AG04449 (cell line): ENCODE results near the gene HNF1A.

Experiments
- CTCF ChIA-PET: fragments of 350-600 bp; formaldehyde crosslinking; extraction: SDS; loops from one replicate; lab custom pipeline; 2021; ENCODE audit warnings: antibody characterized with exemption; lab: Yijun Ruan, JAX
- POLR2A ChIA-PET: fragments of 400-600, 350-600 bp; formaldehyde crosslinking; extraction: SDS; loops from one replicate; lab custom pipeline; 2020; ENCODE audit warnings: antibody characterized with exemption, inconsistent platforms; lab: Yijun Ruan, JAX
- DNase-seq: peaks from one replicate; pipeline ENCODE4 v3.0.0-alpha.2; 2010; ENCODE audit warnings: low read depth, low spot score
- H3K4me3 ChIP-seq: 2 replicates; pipeline ENCODE4 v1.5.1; 2011; ENCODE audit warnings: low read depth, mild to moderate bottlenecking, control low read depth, low read length
- TF ChIP-seq, protein P1 (sequence below): IDR thresholded peaks from one replicate; pipeline ENCODE4 v1.5.1; 2011; ENCODE audit warnings: mild to moderate bottlenecking, moderate library complexity, low read length, control low read depth, inconsistent platforms; ENCODE audit not compliant: insufficient read depth; ENCODE audit errors: missing control alignments

Gene HNF1A

GRCh38 chr12:120989687-120990086 lies 11.3 kb downstream of the HNF1A start:
- POLR2A ChIA-PET, result no interaction called here
- CTCF ChIA-PET, result interaction anchor here (0.9 to 1.0 kb wide), 2 partner anchors 10 to 106 kb away, joined by 3 to 4 read pairs; no protein-coding TSS in a partner anchor
- no peak for DNase-seq
- no peak overlapping the region for H3K4me3 ChIP-seq
- TF ChIP-seq, protein P1, sequence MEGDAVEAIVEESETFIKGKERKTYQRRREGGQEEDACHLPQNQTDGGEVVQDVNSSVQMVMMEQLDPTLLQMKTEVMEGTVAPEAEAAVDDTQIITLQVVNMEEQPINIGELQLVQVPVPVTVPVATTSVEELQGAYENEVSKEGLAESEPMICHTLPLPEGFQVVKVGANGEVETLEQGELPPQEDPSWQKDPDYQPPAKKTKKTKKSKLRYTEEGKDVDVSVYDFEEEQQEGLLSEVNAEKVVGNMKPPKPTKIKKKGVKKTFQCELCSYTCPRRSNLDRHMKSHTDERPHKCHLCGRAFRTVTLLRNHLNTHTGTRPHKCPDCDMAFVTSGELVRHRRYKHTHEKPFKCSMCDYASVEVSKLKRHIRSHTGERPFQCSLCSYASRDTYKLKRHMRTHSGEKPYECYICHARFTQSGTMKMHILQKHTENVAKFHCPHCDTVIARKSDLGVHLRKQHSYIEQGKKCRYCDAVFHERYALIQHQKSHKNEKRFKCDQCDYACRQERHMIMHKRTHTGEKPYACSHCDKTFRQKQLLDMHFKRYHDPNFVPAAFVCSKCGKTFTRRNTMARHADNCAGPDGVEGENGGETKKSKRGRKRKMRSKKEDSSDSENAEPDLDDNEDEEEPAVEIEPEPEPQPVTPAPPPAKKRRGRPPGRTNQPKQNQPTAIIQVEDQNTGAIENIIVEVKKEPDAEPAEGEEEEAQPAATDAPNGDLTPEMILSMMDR, result no peak

DNA sequence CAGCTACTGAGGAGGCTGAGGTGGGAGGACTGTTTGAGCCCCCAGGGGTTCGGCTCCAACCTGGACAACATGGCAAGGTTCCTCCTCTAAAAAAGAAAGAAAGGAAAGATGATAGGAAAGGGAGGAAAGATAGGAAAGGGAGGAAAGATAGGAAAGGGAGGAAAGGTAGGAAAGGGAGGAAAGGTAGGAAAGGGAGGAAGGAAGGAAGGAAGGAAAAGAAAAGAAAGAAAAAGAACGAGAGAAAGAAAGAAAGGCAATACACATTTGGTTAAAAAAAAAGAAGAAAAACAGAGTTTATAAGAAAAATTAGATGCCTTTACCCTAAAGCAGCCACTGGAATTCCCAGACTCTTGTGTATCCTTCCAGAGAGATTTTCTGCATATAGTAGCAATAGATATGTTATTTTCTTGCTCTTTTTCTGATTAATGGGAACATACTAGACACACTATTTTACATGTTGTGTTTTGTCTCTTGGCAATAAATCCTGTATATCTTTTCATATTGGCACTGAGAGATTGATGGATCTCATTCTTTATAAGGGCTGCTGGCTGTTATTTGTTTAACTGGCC lies 12.2 kb downstream of the HNF1A start:
- TF ChIP-seq, protein P1, result no peak
- DNase-seq, result no peak
- ChIA-PET POLR2A (no interaction called here), CTCF (interaction anchor here (0.9 to 1.0 kb wide), 2 partner anchors 11 to 106 kb away, joined by 3 to 4 read pairs; no protein-coding TSS in a partner anchor)
- H3K4me3 ChIP-seq, result no peak overlapping the region

- DNase-seq, result no peak
- ChIA-PET POLR2A (no interaction called here), CTCF (interaction anchor here (0.7 to 2.6 kb wide), 5 partner anchors 19 to 345 kb away, joined by 3 to 16 read pairs (median 3); no protein-coding TSS in a partner anchor)
- TF ChIP-seq, protein P1, result no peak
- no peak overlapping the region for H3K4me3 ChIP-seq
Observed at GRCh38 chr12:120991965-120992364, 13.6 kb downstream of the HNF1A start.

GRCh38 chr12:120992989-120993388 lies 14.6 kb downstream of the HNF1A start:
- ChIA-PET POLR2A (no interaction called here), CTCF (interaction anchor here (0.8 to 2.6 kb wide), 3 partner anchors 12 to 20 kb away, joined by 3 to 16 read pairs (median 4); no protein-coding TSS in a partner anchor)
- no peak for DNase-seq
- H3K4me3 ChIP-seq, result no peak overlapping the region
- TF ChIP-seq, protein P1, result no peak

GRCh38 chr12:120993496-120993895 lies 15.2 kb downstream of the HNF1A start:
- ChIA-PET POLR2A (no interaction called here), CTCF (interaction anchor here (1.3 to 2.6 kb wide), 2 partner anchors 12 to 21 kb away, joined by 4 to 16 read pairs; no protein-coding TSS in a partner anchor)
- no peak overlapping the region for H3K4me3 ChIP-seq
- TF ChIP-seq, protein P1, result no peak
- no peak for DNase-seq

DNA sequence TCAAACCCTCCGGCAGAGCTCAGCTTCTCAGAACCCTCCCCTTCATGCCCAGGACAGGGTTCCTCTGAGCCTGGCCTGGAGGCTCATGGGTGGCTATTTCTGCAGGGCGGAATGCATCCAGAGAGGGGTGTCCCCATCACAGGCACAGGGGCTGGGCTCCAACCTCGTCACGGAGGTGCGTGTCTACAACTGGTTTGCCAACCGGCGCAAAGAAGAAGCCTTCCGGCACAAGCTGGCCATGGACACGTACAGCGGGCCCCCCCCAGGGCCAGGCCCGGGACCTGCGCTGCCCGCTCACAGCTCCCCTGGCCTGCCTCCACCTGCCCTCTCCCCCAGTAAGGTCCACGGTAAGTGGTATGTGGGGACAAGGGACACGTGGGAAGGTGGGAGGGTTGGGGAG lies 15.7 kb downstream of the HNF1A start:
- TF ChIP-seq, protein P1, result no peak
- no peak for DNase-seq
- CTCF ChIA-PET, result interaction anchor here (1.3 kb wide), 1 partner anchor 11 kb away, joined by 4 read pairs; no protein-coding TSS in a partner anchor
- H3K4me3 ChIP-seq, result no peak overlapping the region
- POLR2A ChIA-PET, result no interaction called here
